K562 (cell line): ENCODE measurements around the gene GPRC5B. TPM values are rescaled to one million over a fixed set of nuclear protein-coding genes. Genes with fewer than 3 reads are reported as not detected.
A peak's percentile ranks its signal among the peaks of the same experiment; 100 is the strongest.

Source experiments
- ATF3 ChIP-seq, 2 experiments: fragments of 450-650 bp in 1 of 2; sonication (generic) in 1 of 2; formaldehyde crosslinking in 1 of 2; IDR thresholded peaks in 1 of 2; conservative IDR thresholded peaks in 1 of 2; 2 replicates each; pipeline versions ENCODE4 v1.6.1 to v1.8.1; 2016 to 2023; ENCODE audit warnings: mild to moderate bottlenecking in 2 of 2, moderate library complexity in 2 of 2, inconsistent platforms in 1 of 2, missing genetic modification reagents in 1 of 2
- CBX3 ChIP-seq, 2 experiments: IDR thresholded peaks; 1 replicate in 1 of 2; 2 replicates in 1 of 2; pipeline ENCODE4 v1.6.1; 2012; ENCODE audit warnings: inconsistent platforms in 2 of 2, low read length in 2 of 2, borderline replicate concordance in 1 of 2, control low read depth in 1 of 2
- CUX1 ChIP-seq: fragments of 200-800 bp; sonication (Bioruptor generic); IDR thresholded peaks from 2 replicates; pipeline ENCODE4 v1.6.1; 2016; ENCODE audit warnings: missing genetic modification characterization, missing compliant biosample characterization
- EHMT2 ChIP-seq: fragments of 450-650 bp; IDR thresholded peaks from 2 replicates; pipeline ENCODE4 v1.6.1; 2018; ENCODE audit warnings: antibody characterized with exemption
- FOXM1 ChIP-seq, 2 experiments: fragments of 450-650 bp in 1 of 2; sonication (generic) in 1 of 2; formaldehyde crosslinking in 1 of 2; IDR thresholded peaks; 2 replicates each; pipeline versions ENCODE4 v1.6.1 to v1.9.0; 2017 to 2022; ENCODE audit warnings: low read depth in 2 of 2, mild to moderate bottlenecking in 2 of 2, missing genetic modification reagents in 1 of 2, moderate library complexity in 1 of 2
- GATAD2A ChIP-seq: fragments of 450-650 bp; IDR thresholded peaks from 2 replicates; pipeline ENCODE4 v1.6.1; 2017
- GTF2E2 ChIP-seq: fragments of 200-800 bp; sonication (Bioruptor generic); IDR thresholded peaks from 2 replicates; pipeline ENCODE4 v1.6.1; 2016; ENCODE audit warnings: missing genetic modification characterization, missing compliant biosample characterization
- KHSRP ChIP-seq: fragments of 450-650 bp; IDR thresholded peaks from 2 replicates; pipeline ENCODE4 v1.6.1; 2017
- MCM3 ChIP-seq: fragments of 450-650 bp; IDR thresholded peaks from 2 replicates; pipeline ENCODE4 v1.6.1; 2016
- POLR2AphosphoS2 ChIP-seq: IDR thresholded peaks from 2 replicates; pipeline ENCODE4 v1.6.1; 2012; ENCODE audit warnings: low read length, improper control_type of control experiment
- PREB ChIP-seq: sonication (generic); formaldehyde crosslinking; IDR thresholded peaks from 2 replicates; pipeline ENCODE4 v1.8.1; 2023; ENCODE audit warnings: mild to moderate bottlenecking, missing genetic modification reagents
- RBM17 ChIP-seq: fragments of 200-400 bp; formaldehyde crosslinking; IDR thresholded peaks from 2 replicates; pipeline ENCODE4 v1.6.1; 2017; ENCODE audit warnings: low read depth, mild to moderate bottlenecking, low read length, borderline replicate concordance
- RFX7 ChIP-seq: fragments of 250-450 bp; sonication (Bioruptor Pico); IDR thresholded peaks from 2 replicates; pipeline ENCODE4 v1.5.1; 2021; ENCODE audit warnings: mild to moderate bottlenecking
- SIX5 ChIP-seq, 2 experiments: IDR thresholded peaks; 2 replicates each; pipeline ENCODE4 v1.6.1; 2011; ENCODE audit warnings: low read length in 2 of 2, borderline replicate concordance in 1 of 2, low read depth in 1 of 2, mild to moderate bottlenecking in 1 of 2, moderate library complexity in 1 of 2; ENCODE audit not compliant: insufficient read depth in 1 of 2
- SNRNP70 ChIP-seq: fragments of 200-400 bp; formaldehyde crosslinking; optimal IDR thresholded peaks from 2 replicates; pipeline ENCODE3; 2017; ENCODE audit warnings: low read depth, low read length
- TCF7 ChIP-seq: sonication (generic); IDR thresholded peaks from 2 replicates; pipeline ENCODE4 v1.6.1; 2016; ENCODE audit warnings: antibody characterized with exemption, borderline replicate concordance
- ZNF124 ChIP-seq: sonication (generic); formaldehyde crosslinking; IDR thresholded peaks from 2 replicates; pipeline ENCODE4 v1.8.1; 2022; ENCODE audit warnings: missing genetic modification reagents
- ZNF239 ChIP-seq: fragments of 250-450 bp; sonication (Bioruptor Pico); IDR thresholded peaks from 2 replicates; pipeline ENCODE4 v1.4.0; 2020; ENCODE audit warnings: mild to moderate bottlenecking
- ZNF408 ChIP-seq: fragments of 250-450 bp; sonication (Bioruptor Pico); IDR thresholded peaks from 2 replicates; pipeline ENCODE4 v1.4.0; 2020; ENCODE audit warnings: low read depth, mild to moderate bottlenecking, moderate library complexity
- ZNF76 ChIP-seq: fragments of 250-450 bp; sonication (Bioruptor Pico); IDR thresholded peaks from 2 replicates; pipeline ENCODE4 v1.4.0; 2020; ENCODE audit warnings: mild to moderate bottlenecking, moderate library complexity, borderline replicate concordance
- ZNF778 ChIP-seq: fragments of 450-650 bp; formaldehyde crosslinking; IDR thresholded peaks from 2 replicates; pipeline ENCODE4 v1.4.0; 2020; ENCODE audit warnings: mild to moderate bottlenecking, moderate library complexity
- ZZZ3 ChIP-seq: fragments of 450-650 bp; IDR thresholded peaks from 2 replicates; pipeline ENCODE4 v1.6.1; 2016; ENCODE audit warnings: antibody characterized with exemption, mild to moderate bottlenecking, moderate library complexity
- polyA plus RNA-seq, 8 experiments: library from polyadenylated mRNA; depleted of rRNA in 4 of 8; stranded (reverse) in 5 of 8; unstranded in 3 of 8; fragments of >200 nt; fragmentation: Nextera tagmentation in 2 of 8; fragmentation: Illumina TruSeq in 1 of 8; extraction: Ambion mirVana in 2 of 8; extraction: Trizol in 1 of 8; gene quantifications; 2 replicates each; pipeline versions ENCODE4 v1.2.1 to v1.2.3, GENCODE V29; 2011 to 2014; ENCODE audit warnings: inconsistent platforms in 1 of 8, missing spikeins in 1 of 8
- total RNA-seq, 7 experiments: library from RNA; depleted of rRNA in 6 of 7; stranded (reverse); fragments of >200 nt in 6 of 7; fragmentation: Illumina TruSeq in 2 of 7; extraction: Trizol in 2 of 7; gene quantifications; 2 replicates each; pipeline versions ENCODE4 v1.2.1 to v1.2.3, GENCODE V29; 2011 to 2021; ENCODE audit warnings: low replicate concordance in 1 of 7

The GPRC5B gene
- total and polyA plus RNA-seq, 9 of the 15 experiments (the other 6 are each of a cell fraction or from before 2014, with no cell fraction given) = 0.65 to 5.5 (median 1.3) TPM

GRCh38 chr16:19886073-19886941 is 1.7 kb upstream of the GPRC5B start (continued):
- TF ChIP-seq CUX1 (CRISPR knock-in tag) (no peak), TCF7 (no peak), KHSRP (no peak), FOXM1 (IDR thresholded peaks at IDR 0.05; ENCODE audit: low read depth) (no peak), FOXM1 (CRISPR knock-in tag; IDR thresholded peaks at IDR 0.05; ENCODE audit: low read depth) (no peak), EHMT2 (no peak), RFX7 (CRISPR knock-in tag) (no peak), MCM3 (no peak), SIX5 (IDR thresholded peaks at IDR 0.05; ENCODE audit: borderline replicate concordance in 1 of 2, insufficient read depth in 1 of 2, low read depth in 1 of 2, low read length in 2 of 2) (no peak), CBX3 (IDR thresholded peaks at IDR 0.05; ENCODE audit: borderline replicate concordance in 1 of 2, low read length in 2 of 2) (peak in 1 of 2 experiments; percentile 71; a peak in 1 of 3 replicates), SNRNP70 (no peak), PREB (CRISPR knock-in tag) (0 out of 2 replicates have a peak, but pooled peaks have one; percentile 58), ZNF778 (CRISPR knock-in tag) (no peak), ATF3 (IDR thresholded peaks at IDR 0.05) (no peak), ATF3 (CRISPR knock-in tag; conservative IDR thresholded peaks at IDR 0.05) (no peak), ZNF239 (CRISPR knock-in tag) (no peak), GTF2E2 (tag) (no peak), GATAD2A (no peak), ZNF76 (CRISPR knock-in tag) (no peak), ZNF408 (CRISPR knock-in tag) (no peak), POLR2AphosphoS2 (no peak), RBM17 (no peak), ZZZ3 (no peak), ZNF124 (CRISPR knock-in tag) (no peak)
